ENCODE results near the gene FBXL13.

FBXL13 gene

GRCh38 chr7:102942181-102942866 lies 132.3 kb downstream of the FBXL13 start:
- H3K4me3 ChIP-seq (ENCODE audit: low read length): no peak overlapping the region
- TF ChIP-seq CTCF (conservative IDR thresholded peaks at IDR 0.05; ENCODE audit: low read depth, low read length): no peak
- DNase-seq (ENCODE audit: low read depth): no peak

- DNase-seq (ENCODE audit: low read depth): no peak
- TF ChIP-seq CTCF (conservative IDR thresholded peaks at IDR 0.05; ENCODE audit: low read depth, low read length): no peak
- no peak overlapping the region for H3K4me3 ChIP-seq (ENCODE audit: low read length)
These were observed 135.9 kb downstream of the FBXL13 start for GRCh38 chr7:102938679-102939078.

- DNase-seq (ENCODE audit: low read depth): no peak
These were observed 139.0 kb downstream of the FBXL13 start for GRCh38 chr7:102935450-102936115.

GRCh38 chr7:102934701-102935100 lies 139.9 kb downstream of the FBXL13 start:
- TF ChIP-seq CTCF (conservative IDR thresholded peaks at IDR 0.05; ENCODE audit: low read depth, low read length): no peak
- no peak for DNase-seq (ENCODE audit: low read depth)
- H3K4me3 ChIP-seq (ENCODE audit: low read length): no peak overlapping the region

More at GRCh38 chr7:102935450-102936115, 139.0 kb downstream of the FBXL13 start:
- H3K4me3 ChIP-seq (ENCODE audit: low read length): no peak overlapping the region
- no peak for TF ChIP-seq CTCF (conservative IDR thresholded peaks at IDR 0.05; ENCODE audit: low read depth, low read length)

- H3K4me3 ChIP-seq (ENCODE audit: low read length): no peak overlapping the region
- no peak for DNase-seq (ENCODE audit: low read depth)
- no peak for TF ChIP-seq CTCF (conservative IDR thresholded peaks at IDR 0.05; ENCODE audit: low read depth, low read length)
These were observed 140.4 kb downstream of the FBXL13 start for GRCh38 chr7:102934239-102934638.

- no peak overlapping the region for H3K4me3 ChIP-seq (ENCODE audit: low read length)
- no peak for TF ChIP-seq CTCF (conservative IDR thresholded peaks at IDR 0.05; ENCODE audit: low read depth, low read length)
- peak; percentile 47 for DNase-seq (ENCODE audit: low read depth)
These were observed 140.8 kb downstream of the FBXL13 start for GRCh38 chr7:102933763-102934162.

- no peak for DNase-seq (ENCODE audit: low read depth)
- no peak overlapping the region for H3K4me3 ChIP-seq (ENCODE audit: low read length)
- no peak for TF ChIP-seq CTCF (conservative IDR thresholded peaks at IDR 0.05; ENCODE audit: low read depth, low read length)
These were observed 142.8 kb downstream of the FBXL13 start for GRCh38 chr7:102931757-102932156.

Data from retinal pigment epithelial cell (primary cell).